ENCODE data around the gene FNBP1L.
A peak's percentile ranks its signal among the peaks of the same experiment; 100 is the strongest.
"Not testable (repeated sequence)": the region's sequence is repeated elsewhere in the genome, so short reads cannot be mapped to it uniquely, and the experiment has no call there.

Gene FNBP1L

DNA sequence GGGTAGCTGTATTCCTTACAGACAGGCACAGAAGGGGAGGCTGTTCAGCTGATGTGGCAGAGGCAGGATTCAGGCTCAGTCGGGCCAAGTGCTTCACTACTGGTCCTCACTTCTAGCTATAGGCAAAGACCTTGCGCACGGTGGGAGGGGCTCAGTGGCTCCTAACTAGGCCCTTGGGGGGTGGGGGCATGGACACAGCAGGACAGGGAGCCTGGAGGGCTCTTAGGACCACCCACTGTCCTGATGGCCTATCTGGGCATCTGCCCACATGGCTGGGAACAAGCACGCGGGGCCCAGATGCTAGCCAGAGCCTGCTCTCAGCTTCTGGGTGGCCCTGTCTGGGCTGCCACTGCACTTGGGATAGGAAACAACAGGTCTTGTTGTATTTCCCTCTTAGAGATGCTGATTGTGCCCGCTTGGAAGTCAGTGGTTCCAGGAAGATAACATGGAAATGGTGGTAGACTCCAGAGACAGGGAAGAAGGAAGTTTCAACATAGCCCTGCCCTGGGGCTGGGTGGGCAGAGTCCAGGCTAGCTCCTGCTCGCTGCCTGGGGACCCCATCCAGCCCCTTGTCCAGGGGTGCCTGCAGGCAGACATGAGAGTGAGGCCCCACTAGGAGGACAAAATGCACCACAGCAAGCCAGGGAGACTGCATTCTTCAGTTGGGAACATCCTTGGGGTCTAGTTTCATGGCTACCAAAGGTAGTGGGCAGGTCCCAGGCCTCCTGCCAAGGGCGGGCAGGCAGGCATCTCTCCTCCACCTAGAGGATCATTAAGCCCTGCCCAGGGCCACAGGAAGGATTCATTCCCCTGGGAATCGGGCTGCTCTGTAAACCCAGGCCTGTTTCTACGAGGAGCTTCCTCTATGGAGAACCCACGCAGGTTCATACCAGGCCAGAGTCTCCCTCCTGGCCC, 131.2 kb downstream of the FNBP1L start:
- H3K4me3 ChIP-seq (ENCODE audit: low read depth, low read length): no peak overlapping the region
- H3K27ac ChIP-seq (ENCODE audit: low read depth, low read length): no peak overlapping the region
- no peak overlapping the region for H3K9ac ChIP-seq (ENCODE audit: low read depth, low read length)
- peaks cover 47% of the 10 kb centered on the region for H3K36me3 ChIP-seq (ENCODE audit: control insufficient read depth, insufficient read depth, low read length)
- H3K9me3 ChIP-seq (ENCODE audit: control insufficient read depth, insufficient read depth, low read length): no peaks in the 10 kb centered on the region
- H3K27me3 ChIP-seq (ENCODE audit: control insufficient read depth, insufficient read depth, low read length): no peaks in the 10 kb centered on the region
- 0 out of 2 replicates have a peak, but pooled peaks cover 4% of the 10 kb centered on the region for H3K4me1 ChIP-seq (ENCODE audit: control insufficient read depth, insufficient read depth, low read length)

DNA sequence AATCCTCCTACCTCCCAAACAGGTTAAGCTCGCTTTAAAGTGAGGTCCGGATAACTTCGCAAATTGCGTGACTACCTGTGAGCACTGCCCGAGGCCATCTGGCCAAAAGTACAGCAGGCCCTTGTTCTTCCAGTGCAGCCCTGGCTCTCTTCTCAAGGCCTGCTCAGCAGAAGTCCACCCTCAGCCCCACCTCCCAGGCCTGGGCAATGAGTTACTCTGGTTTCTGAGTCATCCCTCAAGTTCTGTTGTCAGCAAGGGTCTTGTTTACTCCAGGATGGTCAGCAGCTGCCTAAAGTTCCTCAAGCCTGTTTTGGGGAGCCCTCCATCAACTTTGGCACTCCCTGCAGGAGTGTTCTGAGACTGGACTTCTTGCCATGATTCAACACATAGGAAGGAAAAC, 132.0 kb downstream of the FNBP1L start:
- Histone ChIP-seq H3K36me3 (ENCODE audit: control insufficient read depth, insufficient read depth, low read length) (peaks cover 41% of the 10 kb centered on the region), H3K27me3 (ENCODE audit: control insufficient read depth, insufficient read depth, low read length) (no peaks in the 10 kb centered on the region), H3K9ac (ENCODE audit: low read depth, low read length) (no peak overlapping the region), H3K27ac (ENCODE audit: low read depth, low read length) (no peak overlapping the region), H3K9me3 (ENCODE audit: control insufficient read depth, insufficient read depth, low read length) (no peaks in the 10 kb centered on the region), H3K4me3 (ENCODE audit: low read depth, low read length) (no peak overlapping the region), H3K4me1 (ENCODE audit: control insufficient read depth, insufficient read depth, low read length) (0 out of 2 replicates have a peak, but pooled peaks cover 4% of the 10 kb centered on the region)

DNA sequence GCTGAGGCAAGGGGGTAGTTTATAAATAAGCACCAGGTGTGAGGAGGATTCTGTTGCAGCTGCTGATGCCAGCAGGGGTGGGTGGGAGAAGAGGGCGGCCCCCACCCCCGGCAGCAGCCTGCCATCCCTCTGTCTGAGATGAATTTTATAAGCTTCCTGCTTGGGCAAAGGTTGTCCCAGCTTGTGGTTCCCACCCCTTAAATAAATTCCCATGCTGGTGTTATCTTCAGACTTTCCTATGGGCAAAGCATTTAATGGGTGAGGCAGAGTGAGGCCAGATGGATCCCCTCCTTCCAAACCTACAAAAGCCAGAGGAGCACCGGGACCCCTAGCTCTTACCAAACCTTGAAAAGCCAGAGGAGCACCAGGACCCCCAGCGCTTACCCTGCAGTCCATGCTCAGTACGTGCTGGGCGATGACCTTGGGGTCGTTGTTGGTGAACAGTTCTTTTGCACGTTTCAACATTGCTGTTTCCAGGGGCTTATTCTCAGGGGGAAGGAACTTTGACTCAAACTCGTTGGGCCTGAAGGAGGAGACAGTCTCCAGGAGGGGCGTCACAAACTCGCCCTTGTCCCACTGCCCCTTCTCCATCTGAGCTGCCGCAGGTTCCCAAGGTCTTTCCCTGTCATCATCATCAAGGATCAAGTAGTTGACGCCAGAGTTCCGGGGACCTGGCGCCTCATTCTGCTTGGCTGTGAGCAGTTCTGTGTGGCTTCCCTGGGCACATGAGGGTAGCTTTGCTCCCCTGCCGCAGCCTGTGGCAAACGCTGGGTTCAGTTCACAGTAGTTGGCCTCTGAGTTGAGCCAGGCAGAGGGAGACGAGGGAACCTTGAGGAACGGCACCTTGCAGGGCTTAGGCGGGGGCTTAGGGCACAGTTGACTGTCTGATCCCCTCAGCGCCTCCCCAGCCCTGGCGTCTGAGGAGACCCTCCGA, 134.3 kb downstream of the FNBP1L start:
- no peak overlapping the region for H3K4me3 ChIP-seq (ENCODE audit: low read depth, low read length)
- no peak overlapping the region for H3K9ac ChIP-seq (ENCODE audit: low read depth, low read length)
- no peaks in the 10 kb centered on the region for H3K27me3 ChIP-seq (ENCODE audit: control insufficient read depth, insufficient read depth, low read length)
- peaks cover 33% of the 10 kb centered on the region for H3K36me3 ChIP-seq (ENCODE audit: control insufficient read depth, insufficient read depth, low read length)
- no peaks in the 10 kb centered on the region for H3K9me3 ChIP-seq (ENCODE audit: control insufficient read depth, insufficient read depth, low read length)
- H3K27ac ChIP-seq (ENCODE audit: low read depth, low read length): no peak overlapping the region
- H3K4me1 ChIP-seq (ENCODE audit: control insufficient read depth, insufficient read depth, low read length): no peaks in the 10 kb centered on the region

DNA sequence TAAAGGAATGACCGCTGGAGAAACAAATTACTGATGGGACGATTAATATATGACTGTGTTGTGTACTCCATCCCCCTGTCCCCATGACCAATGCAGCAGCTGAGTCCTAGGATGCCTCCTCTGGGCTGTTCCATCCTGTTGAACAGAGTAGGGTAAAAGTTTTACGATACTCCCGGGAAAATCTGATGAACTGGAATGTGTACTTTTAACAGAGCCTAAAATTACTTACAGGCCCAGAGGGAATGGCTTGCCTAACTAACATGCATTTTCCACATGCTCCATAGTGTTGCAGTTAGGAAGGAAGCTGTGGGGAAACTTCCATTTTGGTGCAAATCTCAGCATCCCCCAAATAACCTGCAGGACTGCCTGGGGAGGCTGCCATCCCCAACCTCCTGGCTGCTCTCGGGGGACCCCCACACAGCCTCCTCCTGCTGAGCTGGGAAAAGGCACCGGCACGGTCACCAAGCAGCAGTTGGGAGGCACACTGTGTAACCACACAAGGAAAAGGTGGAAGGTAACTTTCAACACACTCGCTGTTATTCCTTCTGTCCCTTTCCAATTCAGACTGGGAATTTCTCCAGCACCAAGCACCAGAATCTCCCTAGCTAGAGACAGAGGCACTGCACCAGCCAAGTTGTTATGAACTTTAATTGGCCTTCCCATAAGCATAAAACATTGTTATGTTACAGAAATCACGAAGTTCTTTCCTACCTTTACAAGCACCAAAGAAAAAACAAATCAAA, 136.5 kb downstream of the FNBP1L start:
- Histone ChIP-seq H3K4me3 (ENCODE audit: low read depth, low read length) (no peak overlapping the region), H3K27me3 (ENCODE audit: control insufficient read depth, insufficient read depth, low read length) (no peaks in the 10 kb centered on the region), H3K27ac (ENCODE audit: low read depth, low read length) (peak overlapping the region; percentile 22), H3K9ac (ENCODE audit: low read depth, low read length) (no peak overlapping the region), H3K4me1 (ENCODE audit: control insufficient read depth, insufficient read depth, low read length) (no peaks in the 10 kb centered on the region), H3K9me3 (ENCODE audit: control insufficient read depth, insufficient read depth, low read length) (no peaks in the 10 kb centered on the region), H3K36me3 (ENCODE audit: control insufficient read depth, insufficient read depth, low read length) (peaks cover 48% of the 10 kb centered on the region)

DNA sequence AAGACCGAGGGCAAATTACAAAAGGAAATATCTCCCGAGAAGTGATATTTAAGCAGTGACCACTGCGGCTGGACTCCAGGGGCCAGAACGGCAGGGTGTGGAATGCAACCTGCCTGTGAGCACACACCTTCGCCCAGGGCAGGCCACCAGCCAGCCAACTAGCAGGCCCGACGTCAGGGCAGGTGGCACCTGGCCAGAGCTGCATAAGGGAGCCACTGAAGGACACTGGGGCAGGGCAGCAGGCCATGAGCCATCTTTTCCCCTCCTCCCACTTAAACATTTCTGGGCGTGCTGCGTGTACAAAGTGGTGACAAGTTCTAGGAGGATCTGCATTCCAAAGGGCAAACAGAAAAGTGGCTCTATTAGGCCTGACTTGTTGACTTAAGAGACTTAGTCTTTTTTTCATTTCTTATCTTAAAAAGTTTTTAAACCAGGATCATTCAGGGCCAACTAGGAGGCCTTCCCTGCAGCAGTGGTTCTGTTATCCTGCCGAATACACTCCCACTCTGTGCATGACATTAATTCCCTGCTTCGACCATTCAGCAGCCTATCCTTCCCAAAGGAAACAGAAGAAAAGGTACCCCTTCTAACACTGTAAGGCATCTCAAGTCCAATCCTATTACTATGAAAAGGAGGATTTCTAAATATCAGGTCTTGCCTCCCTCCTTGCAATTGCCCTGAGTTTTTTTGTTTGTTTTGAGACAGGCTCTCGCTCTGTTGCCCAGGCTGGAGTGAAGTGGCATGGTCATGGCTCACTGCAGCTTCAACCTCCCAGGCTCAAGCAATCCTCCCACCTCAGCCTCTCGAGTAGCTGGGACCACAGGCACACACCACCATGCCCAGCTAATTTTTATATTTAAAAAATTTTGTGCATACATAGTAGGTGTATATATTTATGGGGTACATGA, 137.4 kb downstream of the FNBP1L start:
- Histone ChIP-seq H3K4me3 (ENCODE audit: low read depth, low read length) (no peak overlapping the region), H3K27ac (ENCODE audit: low read depth, low read length) (peak overlapping the region; percentile 22), H3K9me3 (ENCODE audit: control insufficient read depth, insufficient read depth, low read length) (no peaks in the 10 kb centered on the region), H3K4me1 (ENCODE audit: control insufficient read depth, insufficient read depth, low read length) (no peaks in the 10 kb centered on the region), H3K27me3 (ENCODE audit: control insufficient read depth, insufficient read depth, low read length) (no peaks in the 10 kb centered on the region), H3K9ac (ENCODE audit: low read depth, low read length) (no peak overlapping the region), H3K36me3 (ENCODE audit: control insufficient read depth, insufficient read depth, low read length) (peaks cover 48% of the 10 kb centered on the region)

DNA sequence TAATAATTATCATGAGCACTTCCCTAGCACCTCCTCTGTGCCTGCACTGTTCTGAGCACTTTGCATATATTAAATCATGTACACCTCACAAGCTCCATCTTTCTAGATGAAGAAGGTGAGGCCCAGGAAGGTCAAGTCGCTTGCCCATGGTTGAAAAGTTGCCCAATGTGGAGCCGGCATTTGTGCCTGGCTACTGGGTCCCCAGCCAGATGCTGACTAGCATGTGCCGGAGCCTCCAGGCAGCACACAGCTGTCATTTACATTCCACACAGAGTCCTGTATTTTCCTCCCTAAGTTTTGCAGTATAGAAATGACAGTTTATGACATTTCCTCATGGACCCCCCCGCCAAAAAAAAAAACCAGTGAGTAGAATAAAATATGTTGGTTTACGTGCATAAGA, 139.4 kb downstream of the FNBP1L start:
- Histone ChIP-seq H3K4me1 (ENCODE audit: control insufficient read depth, insufficient read depth, low read length) (no peaks in the 10 kb centered on the region), H3K36me3 (ENCODE audit: control insufficient read depth, insufficient read depth, low read length) (peaks cover 36% of the 10 kb centered on the region), H3K27ac (ENCODE audit: low read depth, low read length) (no peak overlapping the region), H3K9me3 (ENCODE audit: control insufficient read depth, insufficient read depth, low read length) (no peaks in the 10 kb centered on the region), H3K9ac (ENCODE audit: low read depth, low read length) (no peak overlapping the region), H3K4me3 (ENCODE audit: low read depth, low read length) (no peak overlapping the region), H3K27me3 (ENCODE audit: control insufficient read depth, insufficient read depth, low read length) (no peaks in the 10 kb centered on the region)

DNA sequence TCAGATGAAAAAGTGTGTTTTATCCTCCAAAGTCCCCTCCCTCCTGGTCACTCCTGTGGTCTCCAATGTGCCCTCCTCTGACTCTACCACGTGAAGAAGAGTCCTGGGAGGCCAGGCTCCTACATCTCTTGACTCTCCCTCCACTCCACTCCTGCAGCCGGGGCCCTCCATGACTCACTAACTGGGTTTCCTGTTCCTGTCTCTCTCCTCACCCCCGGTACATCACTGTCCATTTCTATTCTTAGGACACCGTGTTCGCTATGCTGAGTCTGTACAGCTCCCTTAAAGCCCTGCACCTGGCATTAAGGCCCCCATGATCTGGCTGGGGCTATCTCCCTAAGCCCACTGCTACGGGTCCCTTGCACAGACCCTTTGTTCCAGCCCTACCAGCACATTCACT, 140.3 kb downstream of the FNBP1L start:
- no peaks in the 10 kb centered on the region for H3K4me1 ChIP-seq (ENCODE audit: control insufficient read depth, insufficient read depth, low read length)

DNA sequence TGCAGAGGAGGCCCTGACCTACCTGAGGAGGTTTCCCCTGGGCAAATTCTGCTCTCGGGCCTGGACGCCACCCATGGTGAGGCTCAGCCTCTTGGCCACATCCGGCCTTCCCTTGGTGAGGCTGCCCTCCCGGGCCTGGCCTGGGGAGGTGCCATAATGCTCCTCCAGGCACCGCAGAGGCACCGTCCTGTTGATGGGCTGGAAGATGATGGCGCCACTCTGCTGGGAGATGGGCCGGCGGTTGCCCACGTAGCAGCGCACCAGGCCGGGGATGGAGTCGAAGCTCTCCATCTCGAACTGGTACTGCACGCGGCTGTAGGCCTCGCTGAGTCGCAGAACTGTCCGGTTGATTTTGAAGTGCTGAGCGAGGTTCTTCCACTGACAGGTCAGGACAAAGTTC, 141.0 kb downstream of the FNBP1L start:
- Histone ChIP-seq H3K27me3 (ENCODE audit: control insufficient read depth, insufficient read depth, low read length) (no peaks in the 10 kb centered on the region), H3K9me3 (ENCODE audit: control insufficient read depth, insufficient read depth, low read length) (no peaks in the 10 kb centered on the region), H3K27ac (ENCODE audit: low read depth, low read length) (no peak overlapping the region), H3K4me3 (ENCODE audit: low read depth, low read length) (no peak overlapping the region), H3K9ac (ENCODE audit: low read depth, low read length) (no peak overlapping the region), H3K36me3 (ENCODE audit: control insufficient read depth, insufficient read depth, low read length) (peaks cover 21% of the 10 kb centered on the region), H3K4me1 (ENCODE audit: control insufficient read depth, insufficient read depth, low read length) (peaks cover 5% of the 10 kb centered on the region)

More for the DNA sequence above, 140.3 kb downstream of the FNBP1L start:
- H3K9ac ChIP-seq (ENCODE audit: low read depth, low read length): no peak overlapping the region
- peaks cover 28% of the 10 kb centered on the region for H3K36me3 ChIP-seq (ENCODE audit: control insufficient read depth, insufficient read depth, low read length)
- no peaks in the 10 kb centered on the region for H3K27me3 ChIP-seq (ENCODE audit: control insufficient read depth, insufficient read depth, low read length)
- H3K27ac ChIP-seq (ENCODE audit: low read depth, low read length): no peak overlapping the region
- H3K9me3 ChIP-seq (ENCODE audit: control insufficient read depth, insufficient read depth, low read length): no peaks in the 10 kb centered on the region
- no peak overlapping the region for H3K4me3 ChIP-seq (ENCODE audit: low read depth, low read length)

DNA sequence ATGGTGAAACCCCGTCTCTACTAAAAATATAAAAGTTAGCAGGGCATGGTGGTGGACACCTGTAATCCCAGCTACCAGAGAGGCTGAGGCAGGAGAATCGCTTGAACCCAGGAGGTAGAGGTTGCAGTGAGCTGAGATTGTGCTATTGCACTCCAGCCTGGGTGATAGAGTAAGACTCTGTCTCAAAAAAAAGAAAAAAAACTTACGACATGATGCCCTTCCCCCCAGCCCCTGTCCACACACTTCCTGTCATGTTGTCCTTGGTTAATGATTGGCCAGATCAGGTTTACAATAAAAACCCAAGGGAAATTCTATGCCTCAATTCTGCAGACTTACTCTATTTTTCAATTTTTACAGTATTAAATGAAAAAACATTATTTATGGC, 143.4 kb downstream of the FNBP1L start:
- peaks cover 20% of the 10 kb centered on the region for H3K36me3 ChIP-seq (ENCODE audit: control insufficient read depth, insufficient read depth, low read length)
- peaks cover 27% of the 10 kb centered on the region for H3K4me1 ChIP-seq (ENCODE audit: control insufficient read depth, insufficient read depth, low read length)

More for the DNA sequence above, 143.4 kb downstream of the FNBP1L start:
- not testable (repeated sequence) for H3K4me3 ChIP-seq (ENCODE audit: low read depth, low read length); H3K27ac ChIP-seq (ENCODE audit: low read depth, low read length); H3K9me3 ChIP-seq (ENCODE audit: control insufficient read depth, insufficient read depth, low read length); H3K9ac ChIP-seq (ENCODE audit: low read depth, low read length); H3K27me3 ChIP-seq (ENCODE audit: control insufficient read depth, insufficient read depth, low read length)

Measured in HUES48 (cell line).